ENCODE results near the gene U2AF2.
A peak's percentile ranks its signal among the peaks of the same experiment; 100 is the strongest.

The U2AF2 gene

GRCh38 chr19:55620410-55621204 lies 34.2 kb upstream of the U2AF2 start:
- in situ Hi-C loops (cut with MboI; ENCODE audit: low pct_unique_long_range_greater_than_20kb, low sequenced_read_pairs), result no loop called here

DNA sequence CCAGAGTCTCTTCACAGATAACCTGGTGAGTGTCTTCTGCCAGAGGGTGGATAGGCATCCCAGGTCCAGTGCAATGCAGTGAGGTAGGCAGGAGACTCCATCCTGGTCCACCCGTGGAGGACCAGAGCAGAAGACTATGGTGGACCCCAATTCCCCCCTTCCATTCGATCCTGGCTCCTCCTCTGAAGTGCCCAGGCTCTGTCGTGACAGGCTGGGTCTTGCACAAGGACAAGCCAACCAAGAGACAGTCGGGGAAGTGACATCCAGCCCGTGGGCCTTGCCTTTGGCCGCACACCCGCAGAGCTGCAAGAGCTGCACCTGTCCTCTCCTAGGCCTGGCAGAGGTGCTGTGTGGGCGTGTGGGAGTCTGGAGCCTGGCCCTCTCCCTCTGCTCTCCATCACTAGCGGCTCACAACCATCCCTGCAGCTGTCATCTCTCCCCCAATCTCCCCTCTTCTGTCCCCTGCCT lies 33.6 kb upstream of the U2AF2 start:
- DNase-seq, result no peak
- in situ Hi-C loops (cut with MboI; ENCODE audit: low pct_unique_long_range_greater_than_20kb, low sequenced_read_pairs), result no loop called here

More at GRCh38 chr19:55620410-55621204, 34.2 kb upstream of the U2AF2 start:
- DNase-seq, result no peak

GRCh38 chr19:55621673-55622231 lies 33.1 kb upstream of the U2AF2 start:
- in situ Hi-C loops (cut with MboI; ENCODE audit: low pct_unique_long_range_greater_than_20kb, low sequenced_read_pairs), result no loop called here

DNA sequence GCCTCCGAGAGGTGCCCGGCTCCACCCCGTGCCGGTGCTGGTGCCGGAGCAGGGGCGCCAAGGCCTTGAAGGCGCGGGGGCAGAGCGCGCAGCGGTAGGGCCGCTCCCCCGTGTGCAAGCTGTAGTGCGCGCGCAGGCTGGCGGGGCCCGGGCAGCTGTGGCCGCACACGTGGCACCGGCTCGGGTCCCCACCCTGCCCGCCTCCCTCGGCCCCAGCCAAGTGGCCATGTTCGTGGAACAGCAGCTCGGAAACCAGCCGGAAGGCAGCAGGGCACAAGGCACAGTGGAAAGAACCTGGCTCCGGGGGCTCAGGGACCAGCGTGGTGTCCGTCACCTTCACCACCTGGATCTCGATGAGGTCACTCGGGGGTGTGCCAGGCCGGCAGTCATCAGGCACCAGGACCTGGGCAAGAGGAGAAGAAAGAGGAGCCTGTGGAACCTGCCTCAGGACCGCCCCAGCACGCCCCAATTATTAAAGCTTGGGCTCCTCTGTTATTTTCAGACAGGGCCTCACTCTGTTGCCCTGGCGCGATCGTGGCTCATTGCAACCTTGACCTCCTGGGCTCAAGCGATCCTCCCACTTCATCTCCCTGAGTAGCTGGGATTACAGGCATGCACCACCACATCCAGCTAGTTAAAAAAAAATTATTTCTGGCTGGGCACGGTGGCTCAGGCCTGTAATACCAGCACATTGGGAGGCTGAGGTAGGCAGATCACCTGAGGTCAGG lies 32.4 kb upstream of the U2AF2 start:
- in situ Hi-C loops (cut with MboI; ENCODE audit: low pct_unique_long_range_greater_than_20kb, low sequenced_read_pairs), result no loop called here
- DNase-seq, result no peak

More at GRCh38 chr19:55621673-55622231, 33.1 kb upstream of the U2AF2 start:
- no peak for DNase-seq

DNA sequence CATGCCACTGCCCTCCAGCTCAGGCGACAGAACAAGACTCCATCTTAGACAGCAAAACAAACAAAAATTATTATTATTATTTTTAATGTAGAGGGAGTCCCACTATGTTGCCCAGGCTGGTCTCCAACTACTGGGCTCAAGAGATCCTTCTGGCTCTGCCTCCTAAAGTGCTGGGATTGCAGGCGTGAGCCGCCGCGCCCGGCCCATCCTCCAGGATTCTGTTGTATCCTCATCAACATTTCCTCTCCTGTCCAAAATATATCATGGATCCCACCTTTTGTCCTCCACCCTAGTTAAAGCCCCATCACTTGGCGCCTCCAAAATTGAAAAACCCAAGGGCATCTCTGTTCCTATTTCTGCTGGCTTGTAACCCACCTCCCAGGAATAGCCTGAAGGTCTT lies 31.7 kb upstream of the U2AF2 start:
- in situ Hi-C loops (cut with MboI; ENCODE audit: low pct_unique_long_range_greater_than_20kb, low sequenced_read_pairs), result no loop called here
- DNase-seq, result no peak

GRCh38 chr19:55623561-55623960 lies 31.3 kb upstream of the U2AF2 start:
- no peak for DNase-seq
- in situ Hi-C loops (cut with MboI; ENCODE audit: low pct_unique_long_range_greater_than_20kb, low sequenced_read_pairs), result no loop called here

DNA sequence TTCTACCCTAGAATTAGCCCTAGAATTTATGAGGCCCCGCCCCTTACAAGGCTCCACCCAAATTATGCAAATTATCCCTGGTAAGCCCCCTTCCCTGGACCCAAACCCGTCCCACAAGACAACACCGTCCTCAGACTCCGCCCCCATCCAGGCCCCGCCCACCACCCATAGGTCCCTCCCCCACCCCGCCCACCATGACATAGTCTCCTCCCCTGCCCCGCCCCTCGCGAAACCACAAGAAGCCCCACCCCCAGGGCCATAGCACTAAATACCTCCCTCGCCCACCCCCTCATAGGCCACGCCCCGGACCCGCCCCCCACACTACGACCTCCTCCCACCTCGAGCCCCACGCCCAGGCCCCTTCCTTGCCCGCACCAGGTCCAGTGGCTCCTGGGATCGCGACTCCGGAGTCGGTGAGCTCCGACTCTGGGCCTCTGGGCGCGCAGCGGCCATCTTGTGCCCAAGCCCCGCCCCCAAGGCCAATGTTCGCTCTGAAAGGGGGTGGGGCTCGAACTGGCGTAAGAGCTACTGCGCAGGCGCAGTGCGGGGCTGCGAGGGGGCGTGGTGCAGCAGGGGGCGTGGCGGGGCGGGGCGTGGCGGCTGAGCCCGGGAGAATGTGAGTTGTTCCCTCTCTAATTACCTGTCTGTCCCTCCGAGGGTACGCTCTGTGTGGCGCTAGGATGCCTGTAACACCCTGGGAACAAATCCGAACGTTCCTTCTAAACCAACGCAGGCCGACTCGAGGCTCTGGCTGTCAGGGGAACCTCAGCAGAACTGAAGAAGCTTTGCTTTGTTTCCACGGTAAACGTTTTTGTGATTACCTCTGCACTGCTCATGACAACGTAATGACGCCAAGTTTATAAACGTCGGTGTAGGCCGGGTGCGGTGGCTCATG lies 30.5 kb upstream of the U2AF2 start, which contains the start of gene ZNF784:
ZNF784 (minus strand) TSS at position 458 of the 895 bp plus-strand sequence; CDS start at position 453, 5 bp downstream.
- in situ Hi-C loops (cut with MboI; ENCODE audit: low pct_unique_long_range_greater_than_20kb, low sequenced_read_pairs), result no loop called here
- peak; percentile 78 for DNase-seq

GRCh38 chr19:55625004-55625326 lies 29.9 kb upstream of the U2AF2 start:
- in situ Hi-C loops (cut with MboI; ENCODE audit: low pct_unique_long_range_greater_than_20kb, low sequenced_read_pairs), result no loop called here
- DNase-seq, result no peak

GRCh38 chr19:55626350-55626749 lies 28.5 kb upstream of the U2AF2 start:
- no peak for DNase-seq
- in situ Hi-C loops (cut with MboI; ENCODE audit: low pct_unique_long_range_greater_than_20kb, low sequenced_read_pairs), result no loop called here

DNA sequence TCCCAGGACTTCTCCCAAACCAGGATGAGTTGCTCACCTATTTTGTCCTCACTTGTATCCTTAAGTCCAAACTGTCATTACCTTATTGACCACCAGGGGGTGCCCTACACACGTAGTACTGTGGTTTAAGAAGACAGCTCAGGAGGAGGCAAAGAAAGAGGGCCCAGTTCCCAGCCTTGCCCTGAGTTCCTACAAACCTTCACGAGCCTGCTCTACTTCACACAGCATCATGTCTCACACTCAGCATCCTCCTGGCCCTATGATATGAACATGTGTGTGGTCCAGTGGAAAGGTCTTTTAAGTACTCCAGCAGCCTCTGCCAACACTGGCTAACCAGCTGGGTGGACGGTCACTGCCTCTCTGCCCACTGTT lies 22.4 kb upstream of the U2AF2 start:
- in situ Hi-C loops (cut with MboI; ENCODE audit: low pct_unique_long_range_greater_than_20kb, low sequenced_read_pairs), result no loop called here
- DNase-seq, result peak; percentile 93

DNA sequence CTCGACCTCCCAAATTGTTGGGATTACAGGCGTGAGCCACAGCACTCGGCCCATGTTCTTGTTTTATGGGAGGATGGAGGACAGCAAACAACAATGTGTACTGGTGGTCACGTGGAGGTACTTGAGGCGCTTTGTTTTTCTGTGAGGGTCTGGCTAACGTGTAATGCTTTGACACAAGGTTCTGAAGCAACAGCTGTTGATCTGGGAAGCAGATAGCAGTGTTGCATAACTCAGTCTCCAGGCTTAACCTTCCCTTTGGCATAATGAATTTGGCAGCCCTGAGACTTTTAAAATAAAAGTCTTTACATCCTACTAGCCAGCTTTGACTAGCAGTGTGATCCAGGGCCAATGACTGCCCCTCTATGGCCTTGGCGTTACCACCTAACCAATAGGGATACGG lies 21.0 kb upstream of the U2AF2 start:
- in situ Hi-C loops (cut with MboI; ENCODE audit: low pct_unique_long_range_greater_than_20kb, low sequenced_read_pairs), result no loop called here
- no peak for DNase-seq

- no peak for DNase-seq
- in situ Hi-C loops (cut with MboI; ENCODE audit: low pct_unique_long_range_greater_than_20kb, low sequenced_read_pairs), result no loop called here
Measured at GRCh38 chr19:55635334-55635717, 19.5 kb upstream of the U2AF2 start.

DNA sequence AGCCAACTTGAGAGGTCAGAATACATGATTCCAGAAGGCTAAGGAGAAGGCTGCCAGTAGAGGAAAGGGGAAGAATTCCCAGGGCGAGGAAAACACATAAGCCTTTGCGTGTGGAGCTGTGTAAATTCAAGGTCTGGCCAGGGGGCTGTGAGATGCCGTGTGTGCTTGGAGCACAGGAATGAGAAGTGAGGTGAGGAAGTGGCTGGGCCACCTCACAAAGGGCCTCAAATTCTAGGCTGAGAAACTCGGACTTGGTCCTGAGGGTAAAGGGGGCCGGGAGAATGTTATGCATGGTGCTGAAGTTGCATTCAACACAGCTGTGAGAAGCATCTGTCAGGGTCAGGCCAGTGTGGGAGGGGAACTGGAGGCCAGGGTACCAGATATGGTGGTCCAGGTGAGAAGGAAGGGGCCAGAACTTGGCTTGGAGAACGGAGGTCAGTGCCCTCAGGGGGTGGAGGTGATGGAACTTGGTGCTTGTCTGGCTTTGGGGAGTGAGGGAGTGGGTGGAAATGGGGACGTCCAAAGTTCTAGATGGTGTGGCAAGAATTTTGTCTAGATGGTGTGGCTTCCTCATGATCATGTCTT lies 18.9 kb upstream of the U2AF2 start:
- in situ Hi-C loops (cut with MboI; ENCODE audit: low pct_unique_long_range_greater_than_20kb, low sequenced_read_pairs), result no loop called here
- DNase-seq, result no peak

DNA sequence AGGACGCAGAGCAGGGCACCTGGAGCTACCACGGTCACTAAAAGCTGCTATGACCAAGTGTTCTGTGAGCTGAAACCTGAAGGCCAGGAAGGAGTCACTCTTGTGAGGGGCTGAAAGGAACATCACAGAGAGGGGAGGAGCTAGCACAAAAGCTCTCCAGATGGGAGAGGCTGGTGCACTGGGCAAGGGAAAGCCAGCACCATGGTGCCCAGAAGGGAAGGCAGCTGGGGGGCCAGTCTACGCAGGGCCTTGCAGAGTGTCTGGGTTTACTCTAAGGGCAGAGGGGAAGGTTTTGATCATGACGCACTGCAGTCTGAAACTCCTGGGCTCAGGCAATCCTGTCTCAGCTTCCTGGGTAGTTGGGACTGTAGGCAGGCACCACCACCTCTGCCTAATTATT lies 18.1 kb upstream of the U2AF2 start:
- no peak for DNase-seq
- in situ Hi-C loops (cut with MboI; ENCODE audit: low pct_unique_long_range_greater_than_20kb, low sequenced_read_pairs), result no loop called here

DNA sequence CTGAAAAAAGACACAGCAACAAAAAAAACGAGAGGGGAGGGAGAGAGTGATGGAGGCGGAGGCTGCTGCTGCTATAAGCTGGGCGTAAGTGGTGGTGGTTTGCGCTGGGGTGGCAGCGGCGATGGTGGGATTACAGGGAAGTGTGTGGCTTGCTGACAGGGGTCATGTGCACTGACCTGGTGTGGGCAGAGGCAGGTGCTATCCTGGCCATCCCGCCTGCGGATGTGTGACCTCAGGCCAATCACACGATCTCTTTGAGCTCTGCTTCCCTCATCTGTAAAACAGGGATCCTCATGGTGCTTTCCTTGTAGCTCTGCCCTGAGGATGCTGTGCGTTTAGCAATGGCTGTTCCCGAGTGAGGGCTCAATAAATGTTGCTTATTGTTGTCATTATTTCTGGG lies 17.3 kb upstream of the U2AF2 start:
- DNase-seq, result no peak
- in situ Hi-C loops (cut with MboI; ENCODE audit: low pct_unique_long_range_greater_than_20kb, low sequenced_read_pairs), result no loop called here

DNA sequence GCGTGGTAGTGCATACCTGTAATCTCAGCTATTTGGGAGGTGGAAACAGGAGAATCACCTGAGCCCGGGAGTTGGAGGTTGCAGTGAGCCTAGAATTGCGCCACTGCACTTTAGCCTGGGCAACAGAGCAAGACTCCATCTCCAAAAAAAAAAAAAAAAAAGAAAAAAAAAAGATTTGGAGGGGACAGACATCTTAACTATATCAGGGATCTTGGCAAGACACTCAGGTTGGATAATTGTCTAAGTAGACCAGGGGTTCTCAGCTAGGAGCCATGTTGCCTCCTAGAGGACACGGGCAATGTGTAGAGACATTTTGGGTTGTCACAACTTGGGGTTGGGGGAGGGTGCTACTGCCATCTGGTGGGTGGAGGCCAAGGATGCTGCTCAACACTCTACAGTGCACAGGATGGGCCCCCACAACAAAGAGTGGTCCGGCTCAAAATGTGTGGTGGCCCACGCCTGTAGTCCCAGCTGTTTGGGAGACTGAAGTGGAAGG lies 15.9 kb upstream of the U2AF2 start:
- peak; percentile 66 for DNase-seq
- in situ Hi-C loops (cut with MboI; ENCODE audit: low pct_unique_long_range_greater_than_20kb, low sequenced_read_pairs), result no loop called here

- DNase-seq, result no peak
- in situ Hi-C loops (cut with MboI; ENCODE audit: low pct_unique_long_range_greater_than_20kb, low sequenced_read_pairs), result no loop called here
Measured at GRCh38 chr19:55640043-55640576, 14.7 kb upstream of the U2AF2 start.

DNA sequence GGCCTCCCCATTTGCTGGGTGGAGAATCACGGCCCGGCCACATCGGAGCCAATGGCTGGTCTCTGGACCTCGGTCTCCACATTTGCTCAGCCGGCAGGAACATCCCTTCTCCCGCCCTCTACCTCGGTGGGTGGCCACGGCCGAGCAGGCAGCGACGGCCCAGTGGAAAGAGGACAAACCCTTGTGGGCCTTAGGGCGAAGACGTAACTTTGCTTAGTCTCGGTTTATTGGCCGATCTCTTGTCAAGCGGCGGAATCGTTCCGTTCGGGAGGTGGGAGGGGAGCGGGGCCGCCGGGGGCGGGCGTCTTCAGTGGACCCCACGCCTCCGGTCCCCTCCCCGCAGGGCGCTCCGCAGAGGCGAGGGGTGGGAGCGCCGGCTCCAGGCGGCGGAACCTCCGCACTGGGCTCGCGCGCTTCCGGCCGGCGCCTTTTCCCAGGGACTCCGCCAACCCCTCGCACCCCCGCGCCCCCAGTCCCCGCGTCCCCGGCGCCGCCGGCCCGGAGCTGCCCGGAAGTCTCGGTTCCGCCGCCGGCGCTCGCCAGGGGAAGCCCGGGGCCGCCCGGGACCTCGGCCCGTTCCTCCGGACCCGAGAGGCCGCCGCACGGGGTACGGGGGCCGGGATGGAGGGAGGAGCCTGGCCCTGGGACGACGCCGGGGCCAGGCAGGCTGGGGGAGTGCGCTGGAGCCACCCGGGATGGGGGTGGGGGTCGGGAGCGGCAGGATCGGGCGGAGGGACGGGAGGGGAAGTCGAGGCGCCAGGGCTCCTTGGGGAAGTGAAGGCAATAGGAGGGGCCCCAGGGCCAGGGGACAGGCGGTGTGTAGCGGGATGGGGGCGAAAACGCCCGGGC lies 14.0 kb upstream of the U2AF2 start, which contains the start of gene ZNF580:
ZNF580 (plus strand) TSS at position 426 of the 849 bp plus-strand sequence. CDS start 1,507 bp downstream, outside the sequence.
- DNase-seq, result no peak
- in situ Hi-C loops (cut with MboI; ENCODE audit: low pct_unique_long_range_greater_than_20kb, low sequenced_read_pairs), result no loop called here

Measured in KBM-7 (cell line).